GM19397 (cell line): ENCODE data around the gene SV2C.

Source experiments
- ATAC-seq: cut with Tn5 transposase; IDR thresholded peaks from one replicate; pipeline ENCODE4 v1.9.1; 2021; ENCODE audit warnings: mild to moderate bottlenecking, moderate library complexity; ENCODE audit not compliant: unreplicated experiment

SV2C gene

DNA sequence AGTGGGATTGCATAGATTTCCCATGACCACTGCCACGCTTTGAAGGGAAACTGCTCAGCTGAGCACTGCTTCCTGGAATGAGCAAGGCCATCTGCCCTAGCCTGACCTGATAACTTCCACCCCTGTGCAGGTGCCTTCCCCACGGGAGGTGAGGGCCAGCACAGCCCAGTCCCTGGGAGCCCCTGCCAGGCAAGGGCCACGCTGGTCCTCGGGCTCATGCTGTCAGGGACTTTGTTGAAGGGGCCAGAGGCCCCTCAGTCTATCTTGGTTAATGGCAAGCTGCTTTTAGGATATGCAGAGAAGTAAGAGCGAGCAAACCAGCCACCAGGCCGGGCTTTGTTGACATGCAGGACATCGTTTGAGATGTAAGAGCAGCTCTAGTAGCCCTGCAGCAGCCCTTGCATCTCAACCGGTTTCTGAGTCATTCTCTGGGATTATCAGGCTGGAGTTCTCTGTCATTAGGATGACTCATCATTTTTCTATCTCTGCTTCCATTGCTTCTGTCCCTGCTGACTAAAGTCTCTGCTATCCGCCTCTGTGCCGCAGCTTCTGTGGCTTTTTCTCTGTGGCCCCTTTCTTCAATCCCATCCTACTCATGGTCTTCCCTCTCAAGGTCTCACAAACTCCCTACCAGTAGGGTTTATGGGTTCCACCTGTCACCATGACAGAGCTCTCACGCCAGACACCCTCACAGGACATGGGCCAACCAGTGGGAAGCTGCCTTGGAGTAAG, 289.3 kb downstream of the SV2C start:
- no peak for ATAC-seq

DNA sequence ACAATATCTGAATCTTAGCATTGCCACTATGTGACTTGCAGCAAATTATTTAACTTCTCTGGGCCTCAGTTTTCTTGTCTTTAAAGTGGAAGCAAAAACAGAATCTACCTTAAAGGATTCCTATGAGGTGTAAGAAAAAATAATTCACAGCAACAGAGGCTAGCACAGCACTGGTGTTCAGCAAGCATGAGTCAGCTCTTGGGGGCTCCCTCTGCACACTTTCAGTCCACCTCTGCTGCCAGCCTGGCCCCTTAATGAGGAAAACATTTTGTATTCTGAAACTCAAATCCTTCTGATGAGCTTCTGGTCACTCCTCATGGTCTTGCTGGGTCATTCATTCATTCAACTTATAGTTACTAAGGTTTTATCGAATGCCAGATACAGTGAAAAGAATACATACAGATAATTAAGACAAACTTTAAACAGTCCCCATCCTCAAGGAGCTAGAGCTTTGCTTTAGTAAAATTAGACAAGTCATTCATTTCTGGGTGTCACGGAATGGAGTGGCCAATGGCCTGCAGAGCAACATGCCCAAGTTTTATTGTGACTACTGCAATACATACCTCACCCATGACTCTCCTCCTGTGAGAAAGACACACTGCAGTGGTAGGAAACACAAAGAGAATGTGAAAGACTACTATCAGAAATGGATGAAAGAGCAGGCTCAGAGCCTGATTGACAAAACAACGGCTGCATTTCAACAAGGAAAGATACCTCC, 293.1 kb downstream of the SV2C start:
- ATAC-seq, result no peak

DNA sequence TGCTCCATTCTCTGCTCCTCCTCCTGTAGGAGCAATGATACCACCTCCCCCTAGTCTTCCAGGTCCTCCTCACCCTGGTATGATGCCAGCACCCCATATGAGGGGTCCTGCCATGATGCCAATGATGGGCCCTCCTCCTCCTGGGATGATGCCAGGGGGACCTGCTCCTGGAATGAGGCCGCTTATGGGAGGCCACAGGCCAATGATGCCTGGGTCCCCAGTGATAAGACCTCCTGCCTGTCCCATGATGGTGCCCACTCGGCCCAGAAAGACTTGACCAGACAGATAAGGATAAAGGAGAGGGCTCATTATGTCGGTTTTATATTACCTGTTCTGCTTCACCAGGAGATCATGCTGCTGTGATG, 293.7 kb downstream of the SV2C start:
- no peak for ATAC-seq

DNA sequence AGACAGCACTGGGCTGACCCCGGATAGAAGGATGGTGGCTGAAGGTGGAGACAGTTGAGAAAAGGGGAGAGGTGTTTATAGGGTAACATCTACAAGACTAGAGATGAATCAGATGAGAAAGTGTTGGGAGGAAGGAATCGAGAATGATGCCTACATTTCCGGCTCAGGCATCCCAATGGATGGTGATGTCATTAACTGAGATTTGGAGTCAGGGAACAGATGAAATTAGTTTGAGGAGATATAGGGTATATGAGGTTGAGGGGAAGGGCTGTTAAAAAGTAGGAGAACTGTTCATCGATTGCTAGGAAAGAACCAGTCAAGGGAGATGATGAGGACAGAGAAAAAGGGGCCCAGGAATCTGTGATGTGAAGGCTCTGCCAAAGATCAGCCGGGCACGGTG, 295.2 kb downstream of the SV2C start:
- ATAC-seq, result no peak

- no peak for ATAC-seq
These were observed 296.1 kb downstream of the SV2C start for GRCh38 chr5:76379316-76379715.

- ATAC-seq, result no peak
These were observed 296.7 kb downstream of the SV2C start for GRCh38 chr5:76379855-76380254.

GRCh38 chr5:76380346-76381066, 297.3 kb downstream of the SV2C start:
- ATAC-seq, result no peak

DNA sequence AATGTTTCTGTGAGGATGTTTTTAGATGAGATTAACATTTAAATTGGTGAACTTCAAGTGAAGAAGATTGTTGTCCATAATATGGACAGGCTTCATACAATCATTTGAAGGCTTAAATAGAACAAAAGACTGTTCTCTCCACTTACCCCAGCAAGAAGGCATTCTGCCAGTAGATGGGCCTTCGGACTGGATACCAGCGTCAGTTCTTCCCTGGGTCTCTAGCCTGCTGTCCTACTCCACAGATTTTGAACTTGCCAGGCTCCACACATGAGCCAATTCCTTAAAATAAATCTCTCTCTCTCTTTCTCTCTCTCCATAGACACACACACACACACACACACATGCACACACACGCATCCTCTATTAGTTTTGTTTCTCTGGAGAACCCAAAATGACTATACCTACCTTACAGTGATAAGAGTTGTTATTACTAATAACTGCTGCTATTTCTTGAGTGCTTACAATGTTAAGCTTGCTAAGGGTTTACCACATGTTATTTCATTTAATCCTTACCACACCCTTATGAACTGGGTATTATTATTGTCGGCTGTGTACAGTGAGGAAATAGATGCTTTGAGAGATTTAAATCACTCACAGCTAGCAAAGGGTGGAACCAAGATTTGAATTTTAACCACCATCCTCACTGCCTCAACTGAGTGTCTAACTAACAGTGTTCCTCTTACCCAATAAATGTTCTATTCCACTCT, 300.1 kb downstream of the SV2C start:
- no peak for ATAC-seq

DNA sequence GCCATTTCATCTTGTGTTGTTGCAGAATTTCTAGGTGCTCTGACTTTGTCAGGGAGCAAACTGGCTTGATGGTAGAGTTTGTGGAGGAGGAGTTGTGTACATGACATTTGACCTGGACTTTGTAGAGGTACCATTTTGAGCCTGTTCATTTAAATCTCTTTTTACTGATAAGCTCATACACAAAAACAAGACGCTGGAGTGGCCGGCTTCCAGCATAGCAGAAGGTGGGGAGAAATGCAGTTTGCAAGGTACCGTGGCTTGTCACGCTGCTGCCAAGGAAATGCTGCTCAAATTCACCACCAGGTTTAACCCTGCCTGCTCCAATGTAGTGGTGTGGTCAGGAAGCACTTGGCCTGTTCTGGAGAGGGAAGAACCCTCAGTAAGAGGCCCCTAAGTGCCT, 301.0 kb downstream of the SV2C start:
- no peak for ATAC-seq

GRCh38 chr5:76384705-76385104, 301.5 kb downstream of the SV2C start:
- ATAC-seq, result no peak

GRCh38 chr5:76385540-76385939, 302.4 kb downstream of the SV2C start:
- no peak for ATAC-seq

GRCh38 chr5:76386360-76386759, 303.2 kb downstream of the SV2C start:
- no peak for ATAC-seq

DNA sequence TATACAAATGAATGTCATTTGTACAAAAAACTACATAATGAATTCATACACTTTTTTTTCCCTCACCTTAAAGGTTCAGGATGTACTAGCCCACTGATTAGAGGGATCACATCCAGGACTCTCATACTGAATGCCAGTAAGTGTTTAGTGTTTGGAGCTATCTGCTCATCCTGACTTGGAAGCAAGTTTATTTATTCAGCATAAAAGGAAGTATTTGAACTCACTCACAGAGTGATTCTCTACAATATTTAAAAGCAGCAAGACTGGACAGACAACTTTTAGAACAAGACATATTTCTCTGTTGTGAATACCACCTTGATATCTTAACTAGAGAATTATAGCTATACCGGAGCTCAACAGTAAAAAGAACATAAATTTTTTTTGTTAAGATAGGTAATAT, 305.1 kb downstream of the SV2C start:
- no peak for ATAC-seq

DNA sequence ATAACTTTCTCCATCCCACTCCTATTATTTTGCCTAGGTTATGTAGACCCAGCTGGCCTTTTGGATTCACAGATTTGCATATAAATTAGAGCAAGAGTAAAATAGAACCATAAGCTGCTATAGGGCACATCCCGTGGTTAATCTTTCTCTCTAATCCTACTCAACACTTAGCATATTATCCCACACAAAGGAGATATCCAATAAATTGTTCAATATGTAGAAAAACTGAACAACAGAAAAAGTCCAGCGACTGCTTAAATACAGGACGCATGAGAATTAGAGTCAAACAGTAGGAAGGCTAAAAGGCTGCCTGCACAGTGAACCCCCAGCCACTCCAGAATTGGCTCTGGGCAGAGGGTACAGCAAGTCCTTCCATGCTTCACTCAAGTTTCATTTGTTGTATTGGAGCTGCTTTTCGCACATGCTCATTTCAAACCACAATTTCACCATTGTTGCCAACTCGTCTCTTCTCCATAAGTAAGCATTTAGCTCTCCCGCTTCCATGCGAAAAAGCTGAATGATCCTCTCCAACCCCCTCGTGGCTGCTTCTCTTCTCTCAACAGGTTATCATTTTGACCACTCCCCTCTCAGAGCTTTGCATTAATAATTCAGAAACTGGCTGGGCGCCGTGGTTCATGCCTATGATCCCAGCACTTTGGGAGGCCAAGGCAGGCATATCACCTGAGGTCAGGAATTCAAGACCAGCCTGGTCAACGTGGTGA, 305.8 kb downstream of the SV2C start:
- no peak for ATAC-seq

DNA sequence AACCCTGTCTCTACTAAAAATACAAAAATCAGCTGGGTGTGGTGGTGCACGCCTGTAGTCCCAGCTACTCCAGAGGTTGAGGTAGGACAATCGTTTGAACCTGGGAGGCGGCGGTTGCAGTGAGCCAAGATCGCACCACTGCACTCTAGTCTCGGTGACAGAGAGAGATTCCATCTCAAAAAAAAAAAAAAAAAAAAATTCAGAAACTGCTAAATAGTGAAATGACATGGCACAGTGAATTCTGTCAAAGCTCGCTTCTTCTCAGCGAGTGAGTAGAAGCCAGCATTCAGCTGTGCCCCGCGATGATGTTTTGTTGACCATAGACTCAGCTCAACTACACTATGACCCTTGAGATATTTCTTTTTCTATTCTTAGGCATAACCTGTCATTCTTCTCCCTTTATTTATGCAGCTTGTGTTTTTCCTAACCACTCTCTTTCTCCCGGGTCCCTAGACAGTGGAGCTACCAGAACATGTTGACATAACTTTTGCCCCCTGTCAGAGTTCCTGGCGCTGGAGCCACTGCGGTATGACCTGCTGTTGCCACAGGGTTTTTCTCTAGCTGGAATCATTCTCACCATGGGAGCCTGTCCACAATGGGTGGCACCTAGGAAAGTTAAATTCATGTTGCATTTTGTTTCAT, 306.5 kb downstream of the SV2C start:
- ATAC-seq, result no peak

DNA sequence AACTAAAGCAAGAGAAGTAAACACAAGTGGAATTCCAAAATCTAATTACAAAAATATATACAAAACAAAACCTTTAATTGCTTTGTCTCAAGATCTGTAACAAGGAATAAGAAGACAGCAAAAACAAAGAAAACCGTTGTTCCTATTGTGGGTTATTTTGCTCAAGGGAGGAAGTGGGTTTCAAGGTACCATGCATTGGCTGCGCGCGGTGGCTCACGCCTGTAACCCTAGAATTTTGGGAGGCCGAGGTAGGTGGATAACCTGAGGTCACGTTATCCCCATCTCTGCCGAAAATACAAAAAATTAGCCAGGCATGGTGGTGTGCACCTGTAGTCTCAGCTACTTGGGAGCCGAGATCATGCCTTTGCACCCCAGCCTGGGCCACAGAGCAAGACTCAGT, 307.8 kb downstream of the SV2C start:
- no peak for ATAC-seq

DNA sequence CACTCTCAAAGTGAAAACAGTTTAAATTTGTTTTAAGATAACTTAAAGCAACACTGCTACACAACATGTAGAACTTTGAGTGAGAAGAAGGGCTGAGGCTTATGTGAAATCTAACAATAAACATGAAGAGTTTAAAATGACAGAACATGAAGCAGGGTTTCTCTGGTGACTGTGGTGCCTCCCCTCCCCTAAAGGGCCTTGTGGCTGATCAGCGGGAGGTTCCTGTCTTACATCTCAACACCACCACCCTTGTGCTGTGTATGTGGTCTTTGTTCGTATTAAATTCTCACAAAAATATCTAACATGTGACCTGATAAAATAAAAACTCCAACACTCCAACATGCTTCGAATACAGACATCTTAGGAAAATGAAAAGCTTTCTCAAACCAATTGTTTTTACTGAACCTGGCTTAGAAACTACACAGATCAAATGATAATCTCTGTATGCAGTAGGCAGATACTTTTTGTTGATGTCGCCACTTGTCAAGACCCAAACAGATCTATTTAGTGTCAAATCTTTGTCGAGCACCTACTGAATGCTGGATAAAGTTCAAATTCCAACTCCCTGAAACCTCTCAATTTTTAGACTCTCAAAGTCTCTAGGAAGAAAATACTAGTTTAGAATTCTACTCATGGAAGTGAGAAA, 310.0 kb downstream of the SV2C start:
- no peak for ATAC-seq

DNA sequence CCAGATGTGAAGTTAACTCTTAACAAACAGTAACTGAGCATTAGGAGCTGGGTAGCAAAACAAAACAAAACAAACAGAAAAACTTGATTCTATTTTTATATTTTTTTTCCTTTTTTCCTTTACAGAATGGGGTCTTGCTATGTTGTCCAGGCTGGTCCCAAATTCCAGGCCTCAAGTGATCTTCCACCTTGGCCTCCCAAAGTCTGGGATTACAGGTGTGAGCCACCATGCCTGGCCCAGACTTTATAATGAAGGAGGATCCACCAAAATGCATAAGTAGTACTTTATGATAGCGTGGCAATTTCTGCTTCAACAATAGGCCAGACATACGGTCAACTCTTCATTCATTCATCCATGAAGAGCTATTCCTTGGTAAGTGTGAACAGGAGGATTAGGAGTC, 314.0 kb downstream of the SV2C start:
- no peak for ATAC-seq

DNA sequence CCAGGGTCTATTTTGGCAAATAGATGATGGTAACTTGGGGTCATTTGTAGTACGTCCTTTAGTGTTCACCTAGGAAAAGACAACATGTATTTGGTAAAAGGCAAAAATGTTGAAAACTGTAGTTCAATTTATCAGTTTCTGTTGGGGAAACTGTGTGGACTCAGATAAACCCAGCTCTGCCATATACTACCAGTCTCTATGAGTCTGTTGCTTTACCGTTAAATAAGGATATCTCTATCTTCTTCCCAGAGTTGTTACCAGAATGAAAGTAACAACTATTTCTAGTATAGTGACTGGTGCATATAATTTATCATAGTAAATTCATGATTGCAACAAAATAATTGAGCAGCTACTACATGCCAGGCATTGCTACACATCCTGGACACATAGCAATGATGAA, 316.1 kb downstream of the SV2C start:
- no peak for ATAC-seq

DNA sequence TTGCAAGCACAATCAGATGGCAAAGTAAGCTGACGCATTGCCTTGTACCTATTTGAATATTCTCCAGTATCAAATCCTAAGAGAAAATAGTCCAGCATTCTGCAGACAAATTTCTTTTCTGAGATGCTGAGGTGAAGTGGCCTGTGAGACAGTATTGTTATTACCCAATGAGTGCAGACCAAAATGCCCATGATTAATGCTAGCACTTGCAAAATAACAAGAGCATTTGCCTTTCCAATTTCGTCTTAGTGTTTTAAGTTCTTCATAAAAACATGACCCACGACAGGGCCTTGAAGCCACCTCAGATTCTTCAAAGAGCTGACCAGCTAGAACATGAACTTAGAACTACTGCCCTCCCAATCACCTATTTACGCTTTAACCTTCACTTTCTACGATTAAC, 317.3 kb downstream of the SV2C start:
- ATAC-seq, result no peak
